Measurements from ENCODE around the gene COL6A3. TPM values are rescaled to one million over a fixed set of nuclear protein-coding genes. Genes with fewer than 3 reads are reported as not detected.

Gene COL6A3
- total RNA-seq, 1 experiment from 2014 or later: 45.0 TPM

GRCh38 chr2:237450583-237450982 lies 36.6 kb upstream of the COL6A3 start:
- BruUV-seq (replicated peaks): no TSS peak
- CTCF ChIA-PET: no interaction called here
- no peak for DNase-seq
- no peak overlapping the region for H3K9ac ChIP-seq (ENCODE audit: low read length)
- H3K79me2 ChIP-seq (ENCODE audit: low read length): no peaks in the 10 kb centered on the region
- H3K36me3 ChIP-seq (ENCODE audit: low read depth, low read length): no peaks in the 10 kb centered on the region
- no peaks in the 10 kb centered on the region for H3K27me3 ChIP-seq (ENCODE audit: low read length)
- no peaks in the 10 kb centered on the region for H3F3A ChIP-seq (ENCODE audit: low read length, unreplicated experiment)
- ATAC-seq: no peak
- H3K27ac ChIP-seq (ENCODE audit: low read length): no peak overlapping the region
- intact Hi-C loops (cut with micrococcal nuclease): no loop called here
- no peak overlapping the region for H2AFZ ChIP-seq (ENCODE audit: low read length)
- H3K4me1 ChIP-seq (ENCODE audit: insufficient read depth, low read length): peaks cover under 1% of the 10 kb centered on the region; the same call in 1 of the 2 replicates
- no peaks in the 10 kb centered on the region for H3K9me3 ChIP-seq (ENCODE audit: low read length)
- no peak overlapping the region for H3K4me3 ChIP-seq (ENCODE audit: low read length)
- H3K4me2 ChIP-seq (ENCODE audit: low read length): no peak overlapping the region
- POLR2A ChIA-PET (ENCODE audit: unreplicated experiment): no interaction called here
- TF ChIP-seq EZH2phosphoT487 (IDR thresholded peaks at IDR 0.05; ENCODE audit: borderline replicate concordance, low read length) (no peak), CTCF (conservative IDR thresholded peaks at IDR 0.05; ENCODE audit: low read depth, low read length) (no peak), EZH2 (IDR thresholded peaks at IDR 0.05; ENCODE audit: low read length, unreplicated experiment) (no peak)
- H3K9me2 ChIP-seq (replicated peaks; ENCODE audit: low read length): no peaks in the 10 kb centered on the region
- H4K20me1 ChIP-seq (ENCODE audit: low read length): no peaks in the 10 kb centered on the region

- Histone ChIP-seq H3K9me2 (replicated peaks; ENCODE audit: low read length) (no peaks in the 10 kb centered on the region), H3K4me2 (ENCODE audit: low read length) (no peak overlapping the region), H3F3A (ENCODE audit: low read length, unreplicated experiment) (no peaks in the 10 kb centered on the region), H3K9ac (ENCODE audit: low read length) (no peak overlapping the region), H4K20me1 (ENCODE audit: low read length) (no peaks in the 10 kb centered on the region), H2AFZ (ENCODE audit: low read length) (no peak overlapping the region), H3K79me2 (ENCODE audit: low read length) (no peaks in the 10 kb centered on the region), H3K4me1 (ENCODE audit: insufficient read depth, low read length) (no peaks in the 10 kb centered on the region), H3K4me3 (ENCODE audit: low read length) (no peak overlapping the region), H3K9me3 (ENCODE audit: low read length) (no peaks in the 10 kb centered on the region), H3K36me3 (ENCODE audit: low read depth, low read length) (no peaks in the 10 kb centered on the region), H3K27me3 (ENCODE audit: low read length) (no peaks in the 10 kb centered on the region), H3K27ac (ENCODE audit: low read length) (no peak overlapping the region)
- ATAC-seq (no peak), DNase-seq (no peak)
- CTCF ChIA-PET: no interaction called here
- POLR2A ChIA-PET (ENCODE audit: unreplicated experiment): no interaction called here
- intact Hi-C loops (cut with micrococcal nuclease): no loop called here
- BruUV-seq (replicated peaks): no TSS peak
- TF ChIP-seq EZH2phosphoT487 (IDR thresholded peaks at IDR 0.05; ENCODE audit: borderline replicate concordance, low read length) (no peak), EZH2 (IDR thresholded peaks at IDR 0.05; ENCODE audit: low read length, unreplicated experiment) (no peak), CTCF (conservative IDR thresholded peaks at IDR 0.05; ENCODE audit: low read depth, low read length) (no peak)
These were observed 36.1 kb upstream of the COL6A3 start for GRCh38 chr2:237450108-237450507.

GRCh38 chr2:237449193-237449881 lies 35.4 kb upstream of the COL6A3 start:
- H4K20me1 ChIP-seq (ENCODE audit: low read length): no peaks in the 10 kb centered on the region
- no TSS peak for BruUV-seq (replicated peaks)
- H3K9me3 ChIP-seq (ENCODE audit: low read length): no peaks in the 10 kb centered on the region
- no peaks in the 10 kb centered on the region for H3F3A ChIP-seq (ENCODE audit: low read length, unreplicated experiment)
- H3K27me3 ChIP-seq (ENCODE audit: low read length): no peaks in the 10 kb centered on the region
- H3K9me2 ChIP-seq (replicated peaks; ENCODE audit: low read length): no peaks in the 10 kb centered on the region
- no peak for TF ChIP-seq EZH2 (IDR thresholded peaks at IDR 0.05; ENCODE audit: low read length, unreplicated experiment)
- no peak for TF ChIP-seq CTCF (conservative IDR thresholded peaks at IDR 0.05; ENCODE audit: low read depth, low read length)
- no peak for TF ChIP-seq EZH2phosphoT487 (IDR thresholded peaks at IDR 0.05; ENCODE audit: borderline replicate concordance, low read length)
- no peak overlapping the region for H3K4me3 ChIP-seq (ENCODE audit: low read length)
- H2AFZ ChIP-seq (ENCODE audit: low read length): no peak overlapping the region
- no peaks in the 10 kb centered on the region for H3K79me2 ChIP-seq (ENCODE audit: low read length)
- H3K4me1 ChIP-seq (ENCODE audit: insufficient read depth, low read length): no peaks in the 10 kb centered on the region
- CTCF ChIA-PET: no interaction called here
- POLR2A ChIA-PET (ENCODE audit: unreplicated experiment): no interaction called here
- DNase-seq (no peak), ATAC-seq (peak; percentile 43; the same call in 1 of the 2 replicates)
- no peak overlapping the region for H3K9ac ChIP-seq (ENCODE audit: low read length)
- no peak overlapping the region for H3K27ac ChIP-seq (ENCODE audit: low read length)
- no peak overlapping the region for H3K4me2 ChIP-seq (ENCODE audit: low read length)
- intact Hi-C loops (cut with micrococcal nuclease): no loop called here
- H3K36me3 ChIP-seq (ENCODE audit: low read depth, low read length): no peaks in the 10 kb centered on the region

All from PC-3 (cell line).